Body of pancreas (tissue), 4 donors: ENCODE measurements around the gene OR52W1. TPM values are rescaled to one million over a fixed set of nuclear protein-coding genes. Genes with fewer than 3 reads are reported as not detected.
"Not testable (repeated sequence)": the region's sequence is repeated elsewhere in the genome, so short reads cannot be mapped to it uniquely, and the experiment has no call there.

Experiments
- ATAC-seq: fragments of 150-250 bp; one replicate; pipeline ENCODE4 v1.9.1; 2016
- DNase-seq, 4 donors: peaks; one replicate each; pipeline ENCODE4 v3.0.0-alpha.2; 2019
- H3K27ac ChIP-seq, 4 donors: fragments of 200-600 bp; sonication (generic); 1 replicate in 3 of 4; 2 replicates in 1 of 4; pipeline versions ENCODE4 v1.5.1 to v1.6.1; 2016 to 2019; ENCODE audit warnings: mild to moderate bottlenecking in 1 of 4, mixed read lengths in 1 of 4, moderate library complexity in 1 of 4
- H3K27me3 ChIP-seq, 2 donors: fragments of 200-600 bp; sonication (generic); one replicate each; pipeline ENCODE4 v1.6.0; 2016; ENCODE audit warnings: mild to moderate bottlenecking in 1 of 2
- H3K36me3 ChIP-seq, 2 donors: fragments of 200-600 bp; sonication (generic); replicated peaks in 1 of 2; 2 replicates each; pipeline ENCODE4 v1.5.1; 2016; ENCODE audit warnings: low read depth in 2 of 2; ENCODE audit not compliant: insufficient read depth in 1 of 2
- H3K4me1 ChIP-seq: fragments of 200-600 bp; sonication (generic); one replicate; pipeline ENCODE4 v1.6.0; 2016
- H3K4me3 ChIP-seq, 2 donors: fragments of 200-600 bp; sonication (generic); 1 replicate in 1 of 2; 2 replicates in 1 of 2; pipeline ENCODE4 v1.5.1; 2016 to 2019
- H3K9me3 ChIP-seq, 3 donors: fragments of 200-600 bp; sonication (generic); 1 replicate in 2 of 3; 2 replicates in 1 of 3; pipeline ENCODE4 v1.5.1; 2016
- CTCF ChIP-seq, 7 experiments: fragments of 450-650 bp in 4 of 7; fragments of 200-600 bp in 3 of 7; sonication (generic) in 3 of 7; IDR thresholded peaks; one replicate each; pipeline ENCODE4 v1.5.1; 2016 to 2019; ENCODE audit warnings: antibody characterized with exemption in 7 of 7
- POLR2A ChIP-seq, 3 donors: fragments of 450-650 bp; IDR thresholded peaks; one replicate each; pipeline ENCODE4 v1.6.1; 2016; ENCODE audit warnings: antibody characterized with exemption in 3 of 3, mild to moderate bottlenecking in 2 of 3
- WGBS, 2 donors: methylation state at CpG; one replicate each; pipeline ENCODE4 v1.1.5; 2017; 5-methylcytosine and 5-hydroxymethylcytosine counted together
- intact Hi-C: fragments of 100-400 bp; cut with DNase I; formaldehyde crosslinking; loops from one replicate; pipeline ENCODE4 v1.15.1; 2023
- total RNA-seq, 2 donors: library from RNA; depleted of rRNA; stranded (reverse); fragments of >200 nt; gene quantifications; one replicate each; pipeline ENCODE4 v1.1.0, GENCODE V29; 2016

OR52W1 gene
- total RNA-seq, 2 donors from 2014 or later: not detected

GRCh38 chr11:6245536-6245935, 46.5 kb downstream of the OR52W1 start:
- ATAC-seq (no peak), DNase-seq (no peak)
- Histone ChIP-seq H3K27ac (no peak overlapping the region), H3K36me3 (no peaks in the 10 kb centered on the region), H3K9me3 (no peaks in the 10 kb centered on the region), H3K27me3 (no peaks in the 10 kb centered on the region), H3K4me3 (no peak overlapping the region), H3K4me1 (peaks cover 11% of the 10 kb centered on the region)
- TF ChIP-seq POLR2A (IDR thresholded peaks at IDR 0.05) (no peak), CTCF (IDR thresholded peaks at IDR 0.05) (no peak)
- 94 to 95% methylated on average over 2 of the region's 2 CpGs for WGBS, 2 donors
- intact Hi-C loops: no loop called here

- Histone ChIP-seq H3K27ac (no peak overlapping the region), H3K27me3 (no peaks in the 10 kb centered on the region), H3K4me1 (peaks cover 33% of the 10 kb centered on the region), H3K9me3 (no peaks in the 10 kb centered on the region), H3K36me3 (no peaks in the 10 kb centered on the region), H3K4me3 (no peak overlapping the region)
- intact Hi-C loops: no loop called here
- WGBS, 2 donors: 92 to 94% methylated on average over 1 of the region's 1 CpG
- DNase-seq (no peak), ATAC-seq (no peak)
- TF ChIP-seq CTCF (IDR thresholded peaks at IDR 0.05) (no peak), POLR2A (IDR thresholded peaks at IDR 0.05) (no peak)
These were observed 49.2 kb downstream of the OR52W1 start for GRCh38 chr11:6248248-6248647.

- 91 to 95% methylated on average over 3 of the region's 3 CpGs for WGBS, 2 donors
- H3K4me3 ChIP-seq, H3K27ac ChIP-seq, H3K27me3 ChIP-seq, H3K36me3 ChIP-seq, DNase-seq, ATAC-seq, H3K9me3 ChIP-seq, intact Hi-C loops: not testable (repeated sequence)
- peaks cover 39% of the 10 kb centered on the region for H3K4me1 ChIP-seq
These were observed 49.9 kb downstream of the OR52W1 start for GRCh38 chr11:6248897-6249296.

Other genes starting within 250 kb of the OR52W1 start
- gene OR56A5, start 230.7 kb upstream of the OR52W1 start, total RNA-seq: not detected
- gene OR52L1, start 212.2 kb upstream of the OR52W1 start, total RNA-seq: not detected
- gene OR56A4, start 192.3 kb upstream of the OR52W1 start, total RNA-seq: not detected
- not detected for gene OR56A1, start 168.5 kb upstream of the OR52W1 start, total RNA-seq
- not detected for gene OR56B4, start 91.5 kb upstream of the OR52W1 start, total RNA-seq
- not detected for gene OR52B2, start 28.9 kb upstream of the OR52W1 start, total RNA-seq
- not detected for gene C11orf42, start 6.3 kb downstream of the OR52W1 start, total RNA-seq
- gene FHIP1B, start 35.4 kb downstream of the OR52W1 start, total RNA-seq: 10 to 100 TPM; 31.9 to 54.7 TPM
- not detected for gene CNGA4, start 39.9 kb downstream of the OR52W1 start, total RNA-seq
- 1 to 10 TPM; 1.0 to 3.3 TPM for gene CCKBR, start 60.6 kb downstream of the OR52W1 start, total RNA-seq
- 10 to 100 TPM; 47.7 to 76.5 TPM for gene CAVIN3, start 121.3 kb downstream of the OR52W1 start, total RNA-seq
- gene SMPD1, start 191.2 kb downstream of the OR52W1 start, total RNA-seq: 10 to 100 TPM; 17.1 to 29.7 TPM
- gene APBB1, start 219.9 kb downstream of the OR52W1 start, total RNA-seq: 10 to 100 TPM; 25.4 to 48.5 TPM
- 1 to 10 TPM in 1 of 2 donors, not detected in 1; 1.3 TPM for gene HPX, start 241.8 kb downstream of the OR52W1 start, total RNA-seq